CD4-positive, alpha-beta T cell treated with Interleukin-15 for 1 hour (primary cell): ENCODE results near the gene GKAP1.
"Not testable (repeated sequence)": the region's sequence is repeated elsewhere in the genome, so short reads cannot be mapped to it uniquely, and the experiment has no call there.

Source experiments
- DNase-seq: peaks from one replicate; pipeline ENCODE4 v3.0.0-alpha.2; 2020

Gene GKAP1

GRCh38 chr9:83817356-83818278 lies at the start of gene GKAP1:
Gene GKAP1, minus strand, starts transcription at chr9:83817769. Its CDS starts 11,252 bp downstream, at chr9:83806517.
- DNase-seq, result peak; percentile 93

GRCh38 chr9:83849895-83850294 lies 32.3 kb upstream of the GKAP1 start:
- DNase-seq, result not testable (repeated sequence)

DNA sequence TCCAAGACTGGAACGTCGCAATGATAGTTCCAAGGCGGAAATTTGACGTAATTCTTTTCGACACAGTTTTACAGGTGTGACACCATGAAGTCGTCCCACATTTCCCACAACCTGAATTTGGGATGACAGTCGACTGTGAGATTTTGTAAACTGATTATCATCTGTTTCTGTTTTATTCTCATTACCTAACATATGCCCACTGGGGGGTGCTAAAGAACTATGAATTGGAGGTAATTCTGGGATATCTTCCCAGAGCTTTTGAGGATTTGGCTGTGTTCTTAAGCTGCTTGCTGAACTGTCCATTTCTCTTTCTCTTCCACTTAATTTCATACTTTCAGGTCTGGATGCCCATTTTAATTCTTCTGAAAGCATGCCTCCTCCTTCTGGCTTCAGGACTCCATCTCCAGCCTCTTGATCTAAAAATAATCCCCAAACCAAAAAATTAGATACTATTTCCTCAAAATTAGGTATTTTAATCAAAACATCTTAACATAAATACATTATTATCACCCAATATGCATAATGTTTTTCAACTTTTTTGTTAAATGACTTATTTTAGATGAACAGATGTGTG lies 19.6 kb upstream of the GKAP1 start:
- DNase-seq, result not testable (repeated sequence)

GRCh38 chr9:83830426-83831071 lies 13.0 kb upstream of the GKAP1 start:
- not testable (repeated sequence) for DNase-seq

DNA sequence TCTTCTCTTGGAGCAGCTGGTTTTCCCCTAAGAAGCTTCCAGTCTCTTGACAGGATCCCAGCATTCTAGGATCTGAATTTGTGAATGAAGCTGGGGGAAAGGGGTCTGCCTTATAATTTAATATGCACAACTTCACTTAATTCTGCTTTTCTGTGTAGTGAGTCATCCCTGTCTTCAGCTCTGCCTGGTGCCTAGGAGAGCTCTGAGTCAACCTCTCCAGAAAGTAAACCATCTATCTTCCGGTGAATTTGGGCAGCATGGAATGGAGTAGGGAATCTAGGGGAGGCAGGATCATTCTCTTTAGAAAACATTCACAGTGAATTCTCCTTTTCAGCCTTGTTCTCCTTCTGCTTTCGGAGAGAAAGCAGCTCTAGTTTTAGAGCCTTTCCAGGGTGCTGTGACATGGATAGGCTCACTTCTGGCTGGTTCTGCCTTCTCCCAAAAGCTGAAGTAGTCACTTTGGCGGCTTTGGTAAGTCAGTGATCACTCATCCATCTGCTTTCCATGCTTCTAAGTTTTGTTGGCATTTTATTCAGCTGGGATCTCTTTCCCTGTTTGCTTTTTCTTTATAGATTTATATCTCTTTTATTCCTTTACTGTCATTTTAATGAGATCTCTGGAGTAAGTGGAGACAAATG lies 7.5 kb upstream of the GKAP1 start:
- not testable (repeated sequence) for DNase-seq

DNA sequence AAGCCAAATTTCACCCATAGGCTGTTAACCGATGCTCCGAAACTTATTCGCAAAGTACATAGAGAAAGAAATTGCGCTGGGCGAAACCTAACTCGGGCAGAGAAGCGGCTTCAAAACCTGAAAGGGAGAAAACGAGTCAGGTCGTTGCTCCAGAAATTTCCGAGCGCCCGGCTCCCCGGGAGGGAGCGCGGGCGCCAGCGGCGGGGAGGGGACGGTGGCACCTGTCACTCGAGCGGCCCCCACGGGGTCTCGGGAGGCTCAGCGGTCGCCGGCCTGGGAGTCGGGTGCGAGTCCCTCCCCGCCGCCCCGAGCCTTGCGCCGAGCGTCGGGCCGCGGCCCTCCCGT lies 586 bp downstream of the GKAP1 start:
- not testable (repeated sequence) for DNase-seq

DNA sequence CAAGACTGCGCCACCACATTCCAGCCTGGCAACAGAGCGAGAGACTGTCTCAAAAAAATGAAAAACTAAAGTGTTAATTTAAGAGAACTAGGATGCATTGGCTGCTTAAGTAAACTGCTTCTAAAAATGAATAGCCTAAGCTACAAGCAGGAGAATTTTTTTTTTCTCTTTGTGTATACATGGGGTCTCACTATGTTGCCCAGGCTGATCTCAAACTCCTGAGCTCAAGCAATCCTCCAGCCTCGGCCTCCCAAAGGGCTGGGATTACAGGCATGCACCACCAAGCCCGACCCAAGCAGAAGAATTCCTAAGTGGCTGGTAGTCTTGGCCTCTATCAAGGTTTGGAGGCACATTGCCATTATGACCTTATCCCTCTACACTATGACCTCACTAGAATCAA lies 2.4 kb downstream of the GKAP1 start:
- DNase-seq, result not testable (repeated sequence)

- not testable (repeated sequence) for DNase-seq
Measured at GRCh38 chr9:83809213-83809612, 8.4 kb downstream of the GKAP1 start.

DNA sequence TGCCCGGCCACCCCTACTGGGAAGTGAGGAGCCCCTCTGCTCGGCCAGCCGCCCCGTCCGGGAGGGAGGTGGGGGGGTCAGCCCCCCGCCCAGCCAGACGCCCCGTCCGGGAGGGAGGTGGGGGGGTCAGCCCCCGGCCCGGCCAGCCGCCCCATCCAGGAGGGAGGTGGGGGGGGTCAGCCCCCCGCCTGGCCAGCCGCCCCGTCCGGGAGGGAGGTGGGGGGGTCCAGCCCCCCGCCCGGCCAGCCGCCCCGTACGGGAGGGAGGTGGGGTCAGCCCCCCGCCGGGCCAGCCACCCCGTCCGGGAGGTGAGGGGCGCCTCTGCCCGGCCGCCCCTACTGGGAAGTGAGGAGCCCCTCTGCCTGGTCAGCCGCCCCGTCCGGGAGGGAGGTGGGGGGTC lies 13.1 kb downstream of the GKAP1 start:
- not testable (repeated sequence) for DNase-seq

DNA sequence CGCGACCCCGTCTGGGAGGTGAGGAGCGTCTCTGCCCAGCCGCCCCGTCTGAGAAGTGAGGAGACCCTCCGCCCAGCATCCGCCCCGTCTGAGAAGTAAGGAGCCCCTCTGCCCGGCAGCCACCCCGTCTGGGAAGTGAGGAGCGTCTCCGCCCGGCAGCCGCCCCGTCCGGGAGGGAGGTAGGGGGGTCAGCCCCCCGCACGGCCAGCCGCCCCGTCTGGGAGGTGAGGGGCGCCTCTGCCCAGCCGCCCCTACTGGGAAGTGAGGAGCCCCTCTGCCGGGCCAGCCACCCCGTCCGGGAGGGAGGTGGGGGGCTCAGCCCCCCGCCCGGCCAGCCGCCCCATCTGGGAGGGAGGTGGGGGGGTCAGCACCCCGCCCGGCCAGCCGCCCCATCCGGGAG lies 13.6 kb downstream of the GKAP1 start:
- not testable (repeated sequence) for DNase-seq

- DNase-seq, result no peak
Measured at GRCh38 chr9:83800236-83801033, 17.1 kb downstream of the GKAP1 start.

DNA sequence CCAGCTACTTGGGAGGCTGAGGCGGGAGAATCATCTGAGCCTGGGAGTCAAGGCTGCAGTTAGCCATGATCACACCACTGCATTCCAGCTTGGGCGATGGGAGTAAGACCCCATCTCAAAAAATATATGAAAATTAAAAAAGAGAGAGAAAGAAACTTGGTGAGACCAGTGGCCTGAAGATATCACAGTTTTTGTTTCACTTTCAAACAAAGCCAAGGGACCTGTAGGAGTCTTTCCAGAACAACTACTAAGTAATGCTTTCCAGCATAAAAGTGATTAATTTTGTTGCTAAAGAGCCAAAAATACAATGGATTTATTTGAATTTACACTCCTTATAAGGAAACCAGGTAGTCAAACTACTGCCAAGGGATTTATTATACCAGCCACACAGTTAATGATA lies 23.5 kb downstream of the GKAP1 start:
- no peak for DNase-seq

GRCh38 chr9:83792746-83793145 lies 24.8 kb downstream of the GKAP1 start:
- no peak for DNase-seq

DNA sequence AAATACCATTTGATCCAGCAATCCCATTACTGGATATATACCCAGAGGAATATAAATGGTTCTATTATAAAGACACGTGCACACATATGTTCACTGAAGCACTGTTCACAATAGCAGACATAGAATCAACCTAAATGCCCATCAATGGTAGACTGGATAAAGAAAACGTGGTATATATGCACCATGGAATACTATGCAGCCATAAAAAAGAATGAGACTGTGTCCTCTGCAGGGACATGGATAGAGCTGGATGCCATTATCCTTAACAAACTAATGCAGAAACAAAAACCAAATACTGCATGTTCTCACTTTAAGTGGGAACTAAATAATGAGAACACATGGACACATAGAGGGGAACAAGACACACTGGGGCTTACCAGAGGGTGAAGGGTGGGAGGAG lies 39.4 kb downstream of the GKAP1 start:
- DNase-seq, result no peak

GRCh38 chr9:83775932-83776331 lies 41.6 kb downstream of the GKAP1 start:
- no peak for DNase-seq

DNA sequence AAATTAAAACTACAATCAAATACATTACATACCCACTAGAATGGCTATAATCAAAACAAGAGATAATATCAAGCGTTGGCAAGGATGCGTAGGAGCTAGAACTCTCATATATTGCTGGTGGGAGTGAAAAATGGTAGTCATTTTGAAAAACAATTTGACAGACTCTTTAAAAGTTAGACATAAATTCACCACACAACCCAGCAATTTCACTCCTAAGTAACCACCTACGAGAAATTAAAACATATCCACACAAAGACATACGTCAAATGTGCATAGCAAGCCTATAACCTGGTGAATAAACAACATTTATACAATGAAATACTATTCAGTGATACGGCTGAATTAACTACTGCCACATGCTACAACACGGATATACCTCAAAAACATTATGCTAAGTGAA lies 44.7 kb downstream of the GKAP1 start:
- no peak for DNase-seq

DNA sequence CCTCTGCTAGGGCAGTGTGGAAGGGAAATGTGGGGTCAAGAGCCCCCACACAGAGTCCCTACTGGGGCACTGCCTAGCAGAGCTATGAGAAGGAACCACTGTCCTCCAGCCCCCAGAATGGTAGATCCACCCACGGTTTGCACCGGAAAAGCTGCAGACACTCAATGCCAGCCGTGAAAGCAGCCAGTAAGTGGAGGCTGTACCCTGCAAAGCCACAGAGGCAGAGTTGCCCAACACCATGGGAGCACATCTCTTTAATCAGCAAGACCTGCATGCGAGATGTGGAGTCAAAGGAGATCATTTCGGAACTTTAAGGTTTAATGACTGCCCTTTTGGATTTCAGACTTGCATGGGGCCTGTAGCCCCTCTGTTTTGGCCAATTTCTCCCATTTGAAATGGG lies 52.2 kb downstream of the GKAP1 start:
- no peak for DNase-seq

DNA sequence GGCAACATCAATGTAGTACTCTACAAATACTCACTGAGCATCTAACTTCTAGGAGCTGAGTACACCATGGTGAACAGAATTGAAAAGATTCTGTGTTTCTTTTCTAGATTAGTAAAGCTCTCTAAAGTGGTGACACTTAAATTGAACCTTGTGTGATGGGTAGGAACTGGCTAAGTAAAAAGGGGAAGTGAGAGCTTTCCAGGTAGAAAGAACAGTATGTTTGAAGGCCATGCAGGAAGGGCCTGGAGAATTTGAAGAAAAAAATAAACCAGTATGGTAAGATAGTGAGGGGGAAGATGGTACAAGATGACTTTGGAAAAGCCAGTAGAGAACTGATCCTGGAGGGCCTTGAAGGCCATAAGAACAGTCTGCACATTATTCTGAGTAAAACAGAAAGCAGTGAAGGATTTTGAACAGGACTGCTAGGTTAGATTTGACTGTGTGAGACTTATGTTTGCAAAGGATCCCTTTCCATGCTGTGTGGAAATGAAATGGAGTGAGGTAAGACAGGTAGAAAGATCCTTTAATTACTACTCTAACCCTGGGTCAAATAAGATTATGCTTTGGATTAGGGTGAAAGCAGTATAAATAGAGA lies 63.1 kb downstream of the GKAP1 start:
- no peak for DNase-seq

DNA sequence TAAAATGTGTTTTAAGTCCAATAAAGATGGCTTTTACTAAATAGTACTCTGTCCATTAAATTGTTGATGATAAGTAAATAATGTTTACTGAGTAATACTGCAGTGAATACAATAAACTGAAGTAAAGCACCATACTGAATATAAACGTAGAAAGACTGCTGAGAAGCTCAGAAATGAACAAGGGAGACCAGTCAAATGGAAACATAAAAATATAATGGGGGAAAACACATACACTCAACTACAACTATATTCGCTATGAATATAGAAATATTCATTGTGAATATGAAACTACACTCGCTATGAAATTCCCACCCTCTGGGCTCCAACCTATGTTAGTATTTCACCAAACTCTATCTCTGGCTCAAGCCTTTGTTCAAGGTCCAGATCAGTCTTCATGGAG lies 67.9 kb downstream of the GKAP1 start:
- DNase-seq, result no peak

DNA sequence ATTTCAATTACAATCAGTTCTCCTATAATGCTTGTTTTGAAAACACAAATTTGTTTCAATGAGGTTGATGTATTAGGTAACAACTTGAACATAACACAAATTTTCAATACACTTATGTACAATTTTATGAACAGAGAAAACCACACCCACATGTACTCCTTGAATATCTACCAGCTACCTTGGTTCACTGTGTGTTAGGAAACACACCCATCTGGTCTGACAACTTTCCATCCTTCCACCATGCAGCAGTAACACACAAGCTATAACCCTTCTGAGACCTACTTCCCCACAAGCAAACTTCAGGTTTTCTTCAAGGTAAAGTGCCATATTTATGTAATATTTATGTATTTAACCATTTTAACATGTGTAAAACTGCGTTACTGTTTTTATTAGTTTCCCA lies 73.4 kb downstream of the GKAP1 start:
- no peak for DNase-seq

- DNase-seq, result no peak
Measured at GRCh38 chr9:83733739-83734138, 83.8 kb downstream of the GKAP1 start.
